LNCAP (cell line): ENCODE data around the gene KCTD11.

Source experiments
- CTCF ChIP-seq: fragments of 450-650 bp; IDR thresholded peaks from 2 replicates; pipeline ENCODE4 v1.5.1; 2017; ENCODE audit warnings: mild to moderate bottlenecking

The KCTD11 gene

DNA sequence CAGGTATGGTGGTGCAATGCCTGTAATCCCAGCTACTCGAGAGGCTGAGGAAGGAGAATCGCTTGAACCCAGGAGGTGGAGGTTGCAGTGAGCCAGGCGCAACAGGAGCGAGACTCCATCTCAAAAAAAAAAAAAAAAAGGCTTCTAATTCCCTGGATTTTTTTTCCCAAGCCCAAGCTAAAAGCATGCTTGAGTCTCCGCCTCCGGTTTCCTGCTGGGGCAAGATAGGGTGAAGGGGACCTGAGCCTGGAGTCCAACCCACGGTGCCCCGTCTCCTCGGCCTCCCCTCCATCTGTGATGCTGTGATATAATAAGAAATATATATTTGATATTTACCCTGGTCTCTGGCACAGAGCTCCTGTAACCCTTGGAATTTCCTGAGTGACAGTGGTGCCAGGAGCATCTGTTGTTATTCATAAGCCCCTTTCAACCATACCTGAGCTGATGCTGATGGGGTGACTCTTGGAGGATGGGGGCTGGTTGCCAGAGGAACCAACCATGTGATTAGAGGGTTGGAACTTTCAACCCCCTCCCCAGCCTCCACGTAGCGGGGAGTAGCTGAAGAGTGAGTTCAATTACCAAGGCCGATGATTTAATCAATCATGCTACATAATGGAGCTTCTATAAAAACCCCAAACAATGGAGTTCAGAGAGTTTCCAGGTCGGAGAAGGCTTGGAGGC, 16.1 kb downstream of the KCTD11 start:
- TF ChIP-seq CTCF = no peak

DNA sequence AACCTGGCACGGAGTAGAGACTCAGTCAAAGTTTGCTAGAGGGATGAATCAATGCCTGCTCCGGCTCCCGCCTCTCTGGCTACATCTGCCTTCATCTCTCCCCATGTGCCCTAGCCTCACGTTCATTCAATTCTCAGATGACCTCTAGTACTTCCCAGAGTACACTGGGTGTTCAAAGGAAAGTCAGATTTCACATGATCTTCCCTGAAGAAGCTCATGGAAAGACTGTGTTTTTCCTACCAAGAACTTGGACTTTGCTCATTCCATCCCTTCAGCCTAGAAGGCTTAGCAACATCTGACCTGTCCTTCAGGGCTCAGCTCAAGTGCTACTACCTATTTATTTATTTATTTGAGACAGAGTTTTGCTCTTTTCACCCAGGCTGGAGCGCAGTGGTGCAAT, 17.9 kb downstream of the KCTD11 start:
- no peak for TF ChIP-seq CTCF

DNA sequence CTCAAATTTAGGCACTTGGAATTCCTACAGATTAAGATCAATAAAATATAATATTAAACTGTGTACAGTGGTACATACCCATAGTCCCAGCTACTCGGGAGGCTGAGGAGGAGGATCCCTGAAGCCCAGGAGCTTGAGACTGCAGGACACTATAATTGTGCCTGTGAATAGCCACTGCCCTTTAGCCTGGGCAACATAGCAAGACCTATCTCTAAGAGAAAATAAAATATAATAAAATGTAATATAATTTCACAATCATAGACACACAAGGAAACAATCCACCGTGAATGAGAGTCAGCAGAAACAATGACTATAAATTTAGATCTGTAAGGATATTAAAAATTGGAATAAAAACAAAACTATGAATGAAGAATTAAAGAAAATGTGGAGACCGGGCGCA, 18.9 kb downstream of the KCTD11 start:
- no peak for TF ChIP-seq CTCF

- no peak for TF ChIP-seq CTCF
Observed at GRCh38 chr17:7374353-7374752, 22.4 kb downstream of the KCTD11 start.

DNA sequence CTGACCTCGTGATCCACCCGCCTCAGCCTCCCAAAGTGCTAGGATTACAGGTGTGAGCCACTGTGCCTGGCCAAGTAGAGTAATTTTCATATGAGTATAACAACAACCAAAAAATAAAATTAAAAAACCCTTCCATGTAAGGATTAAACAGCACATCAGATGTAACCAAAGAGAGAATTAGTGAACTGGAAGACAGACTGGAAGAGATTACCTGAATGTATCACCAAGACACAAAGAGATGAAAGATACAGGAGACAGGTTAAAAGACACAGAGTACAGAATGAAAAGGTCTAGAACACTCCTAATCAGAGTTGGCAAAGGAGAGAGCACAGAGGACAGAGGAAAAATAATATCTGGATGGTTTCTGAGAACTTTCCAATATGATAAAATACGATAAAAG, 27.2 kb downstream of the KCTD11 start:
- TF ChIP-seq CTCF = no peak

DNA sequence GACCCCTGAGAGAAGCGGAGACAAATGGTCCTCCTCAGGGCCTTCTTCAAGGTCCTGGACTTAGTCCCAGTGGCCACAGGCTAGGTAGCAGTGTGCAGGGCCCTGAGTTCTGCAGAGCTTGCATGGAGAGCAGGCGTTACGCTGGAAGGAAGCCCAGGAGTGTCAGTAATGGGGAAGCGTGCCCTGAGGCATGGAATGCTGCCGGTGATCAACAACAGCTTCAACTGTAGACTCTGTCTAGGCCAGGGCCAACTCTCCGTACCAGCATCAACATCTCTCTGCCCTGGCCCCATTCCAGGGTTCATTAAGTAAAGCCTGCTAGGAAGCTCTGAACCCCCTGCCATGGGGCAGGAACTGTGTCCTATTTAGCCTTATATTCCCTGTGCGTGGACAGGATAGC, 28.4 kb downstream of the KCTD11 start:
- TF ChIP-seq CTCF = no peak

DNA sequence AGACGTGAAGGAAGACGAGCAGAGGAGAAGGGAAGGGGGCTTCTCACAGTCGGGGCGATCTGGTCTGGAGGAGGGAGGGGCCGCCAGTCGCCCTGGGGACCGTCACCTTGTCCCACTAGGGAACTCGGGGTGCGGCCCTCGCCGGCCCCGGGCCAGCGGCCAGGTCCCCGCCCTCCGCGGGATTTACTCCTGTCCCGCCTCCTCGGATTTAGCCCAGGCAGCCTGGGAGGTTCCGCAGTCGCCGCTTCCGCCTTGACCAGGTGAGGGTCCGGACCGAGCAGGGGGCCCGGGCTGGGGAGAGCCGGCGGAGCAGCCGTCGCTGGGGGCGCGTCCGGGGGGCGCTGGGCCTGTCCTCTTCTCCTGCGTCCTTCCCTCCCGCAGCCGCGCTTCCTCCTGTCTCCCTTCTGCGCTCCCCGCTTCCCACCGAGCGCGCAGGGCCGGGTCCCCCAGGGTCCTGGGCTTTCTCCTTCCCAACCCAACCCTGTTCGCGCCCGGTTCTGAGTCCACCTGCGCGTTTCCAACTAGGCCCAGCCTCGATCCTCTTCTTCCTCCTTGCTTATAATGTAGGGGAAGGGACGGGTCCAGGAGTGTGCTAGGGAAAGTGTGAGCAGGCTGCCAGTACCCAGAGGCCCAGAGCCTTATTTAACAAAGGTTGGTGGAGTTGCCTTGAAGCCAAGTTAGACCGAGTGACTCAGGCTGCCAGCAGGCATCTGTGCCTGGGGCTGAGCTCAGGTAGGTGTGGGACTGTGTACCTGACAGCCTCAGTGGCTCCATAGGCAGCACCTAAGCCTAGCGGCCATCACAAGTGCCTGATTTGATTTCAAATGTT, 29.1 kb downstream of the KCTD11 start, which contains the start of gene TNK1:
Gene TNK1, plus strand, starts transcription at position 235 of the 829 bp plus-strand sequence. CDS start 1,838 bp downstream, outside the sequence.
- TF ChIP-seq CTCF = no peak
